Measurements from ENCODE around the gene MOV10.

MOV10 gene

GRCh38 chr1:112673592-112674439 lies 643 bp upstream of the MOV10 start:
- DNase-seq (ENCODE audit: extremely low read depth in 1 of 2, low read depth in 1 of 2), result no peak

DNA sequence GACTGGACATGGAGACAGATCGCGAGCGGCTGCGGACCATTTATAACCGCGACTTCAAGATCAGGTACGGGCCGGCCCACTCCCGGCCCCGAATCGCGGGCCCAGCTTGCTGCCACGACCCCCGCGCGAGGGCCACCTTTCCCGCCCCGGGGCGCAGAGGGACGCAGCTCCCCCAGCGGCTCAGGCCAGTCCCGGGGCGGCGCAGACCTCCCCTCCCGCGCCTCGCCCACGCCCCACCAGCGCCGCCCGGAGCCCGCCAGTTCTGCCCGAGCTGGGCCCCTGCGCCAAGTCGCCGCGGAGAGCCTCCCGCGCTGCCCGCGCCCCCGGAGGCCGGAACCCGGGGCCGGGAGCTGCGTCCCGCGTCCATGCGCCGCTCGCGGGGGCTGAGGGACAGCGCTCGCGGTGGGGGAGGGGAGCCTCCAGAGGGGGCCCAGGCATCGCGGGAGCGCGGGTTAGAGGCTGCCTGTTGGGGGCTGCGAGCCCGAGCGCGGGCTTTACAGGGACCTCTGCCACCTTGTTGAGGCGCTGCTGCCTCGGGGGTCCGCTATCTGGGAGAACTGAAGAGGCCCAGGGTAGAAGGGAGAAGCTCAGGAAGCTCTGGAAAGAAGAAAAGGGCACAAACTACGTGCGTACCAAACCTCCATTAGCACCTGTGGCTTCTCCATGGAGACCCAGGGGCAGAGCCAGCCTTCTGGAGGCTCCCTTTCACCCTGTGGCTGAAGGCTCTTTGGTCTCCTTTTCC lies 698 bp downstream of the MOV10 start:
- peak; percentile 8 to 17 for DNase-seq (ENCODE audit: extremely low read depth in 1 of 2, low read depth in 1 of 2)

DNA sequence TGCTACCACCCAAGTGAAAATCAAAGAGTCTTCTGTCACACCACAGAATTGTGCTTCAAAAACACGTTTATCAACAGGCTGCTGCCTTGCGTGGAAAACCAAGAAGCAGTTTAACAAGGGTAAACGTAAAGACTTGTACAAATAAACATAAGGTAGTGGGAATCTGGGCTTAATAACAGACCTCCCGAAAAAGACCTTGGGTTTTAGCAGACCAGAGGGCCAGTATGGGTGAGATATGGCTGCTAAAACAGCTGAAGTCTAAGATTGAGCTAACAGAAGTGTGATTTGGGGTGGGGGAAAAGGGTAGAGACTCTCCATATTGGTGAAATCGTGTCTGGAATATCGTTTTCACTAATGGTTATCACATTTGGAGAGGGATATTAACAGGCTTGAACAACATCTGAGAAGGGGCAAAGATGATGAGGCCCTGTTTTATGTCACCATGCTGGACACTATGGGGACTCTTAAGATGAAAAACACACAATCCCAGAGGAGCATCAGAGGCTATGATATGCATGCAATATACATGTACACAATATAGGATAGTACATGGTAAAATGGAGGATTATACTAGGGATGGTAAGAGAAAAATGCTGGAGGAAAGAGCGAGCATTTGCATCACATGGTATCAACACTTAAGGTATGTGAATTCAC lies 1.4 kb downstream of the MOV10 start:
- no peak for DNase-seq (ENCODE audit: extremely low read depth in 1 of 2, low read depth in 1 of 2)

GRCh38 chr1:112676543-112676942 lies 2.1 kb downstream of the MOV10 start:
- DNase-seq (ENCODE audit: extremely low read depth in 1 of 2, low read depth in 1 of 2), result no peak

DNA sequence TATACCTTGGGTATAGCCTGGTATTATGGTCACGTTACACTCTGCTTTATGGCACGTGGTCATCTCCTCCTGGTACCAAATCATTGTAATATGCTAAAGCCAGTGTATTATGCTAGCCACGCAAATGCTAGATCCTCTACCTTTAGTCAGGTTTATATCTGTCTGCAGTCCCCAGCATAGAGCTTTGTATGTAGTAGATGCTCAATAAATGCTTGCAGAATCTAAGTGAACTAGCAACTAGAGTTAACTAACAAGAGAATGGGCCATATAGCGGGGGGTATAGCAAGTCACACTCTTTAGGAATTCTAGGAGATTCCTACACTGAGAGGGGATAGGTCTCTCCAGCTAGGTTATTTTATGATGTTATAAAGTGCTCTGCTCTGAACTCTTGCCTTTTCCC lies 3.0 kb downstream of the MOV10 start:
- no peak for DNase-seq (ENCODE audit: extremely low read depth in 1 of 2, low read depth in 1 of 2)

- DNase-seq (ENCODE audit: extremely low read depth in 1 of 2, low read depth in 1 of 2), result no peak
These were observed 4.1 kb downstream of the MOV10 start for GRCh38 chr1:112678605-112679004.

DNA sequence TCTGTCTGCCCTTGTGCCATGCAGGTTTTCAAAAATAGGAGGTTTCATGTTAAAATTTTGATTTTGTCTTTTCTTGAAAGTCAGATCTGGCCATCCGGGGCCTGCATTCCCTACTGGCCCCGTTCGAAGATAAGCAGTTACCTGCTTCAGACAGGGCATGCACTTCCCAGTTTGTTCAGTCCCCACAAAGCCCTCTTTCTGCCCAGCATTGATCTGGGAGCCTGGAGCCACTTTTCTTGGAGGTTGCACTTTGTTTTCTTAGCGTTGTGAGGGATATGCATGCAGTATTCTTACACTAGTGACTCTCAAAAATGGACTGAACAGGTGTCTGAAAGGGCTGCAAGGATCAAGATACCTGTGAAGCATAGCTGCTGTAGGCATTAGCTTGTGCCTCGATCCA lies 11.5 kb downstream of the MOV10 start:
- no peak for DNase-seq (ENCODE audit: extremely low read depth in 1 of 2, low read depth in 1 of 2)

DNA sequence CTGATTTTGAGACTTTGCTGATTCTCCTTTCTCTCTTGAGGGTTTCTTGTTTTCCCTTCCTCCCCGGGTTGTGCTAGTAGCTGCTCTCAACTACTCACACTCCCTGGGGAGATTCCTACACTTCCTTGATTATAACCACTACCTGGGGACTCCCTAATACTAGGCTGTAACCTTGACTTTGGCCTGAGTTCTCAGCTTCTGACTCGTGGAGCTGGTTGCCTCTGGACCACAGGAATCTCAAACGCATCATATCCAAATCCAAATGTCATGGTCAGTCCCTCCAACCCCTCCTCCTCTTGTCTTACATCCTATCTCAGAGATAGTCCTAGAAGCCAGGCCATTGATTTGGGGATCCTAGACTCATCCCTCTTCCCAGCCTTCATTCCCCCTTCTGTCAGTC lies 12.0 kb downstream of the MOV10 start:
- DNase-seq (ENCODE audit: extremely low read depth in 1 of 2, low read depth in 1 of 2), result no peak

- no peak for DNase-seq (ENCODE audit: extremely low read depth in 1 of 2, low read depth in 1 of 2)
These were observed 12.4 kb downstream of the MOV10 start for GRCh38 chr1:112686835-112687234.

- no peak for DNase-seq (ENCODE audit: extremely low read depth in 1 of 2, low read depth in 1 of 2)
These were observed 12.9 kb downstream of the MOV10 start for GRCh38 chr1:112687361-112687760.

DNA sequence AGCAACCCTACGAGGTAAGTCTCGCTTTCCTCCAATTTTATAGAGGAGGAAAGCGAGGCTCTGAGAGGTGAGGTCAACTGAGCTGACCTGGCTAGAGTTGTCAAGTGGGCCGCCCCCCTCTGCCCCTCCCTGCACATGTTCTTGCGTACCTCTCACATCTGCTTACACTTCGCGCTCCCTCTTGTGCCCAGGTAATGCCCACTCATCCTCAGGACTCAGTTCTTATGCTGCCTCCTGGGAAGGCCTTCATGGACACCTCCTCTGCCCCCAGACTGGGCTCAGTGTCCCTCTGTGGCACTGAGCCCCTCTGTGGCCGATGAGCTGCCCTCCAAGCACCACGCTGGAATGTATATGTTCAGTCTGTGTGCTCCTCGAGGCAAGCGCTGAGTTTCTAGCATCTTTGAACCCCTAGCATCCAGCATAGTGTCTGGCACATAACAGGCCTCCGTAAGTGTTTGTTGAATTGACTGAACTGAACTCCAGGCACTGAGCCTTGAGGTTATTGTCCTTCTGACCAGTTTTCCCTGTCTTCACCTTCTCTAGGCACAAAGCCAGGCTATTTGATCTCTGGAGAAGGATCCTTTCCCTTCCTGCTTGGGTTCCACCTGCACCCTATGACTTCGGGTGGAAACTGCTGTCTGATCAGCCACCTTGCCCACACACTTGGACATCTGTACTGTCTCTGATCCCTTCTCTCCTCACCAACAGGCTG lies 13.5 kb downstream of the MOV10 start:
- no peak for DNase-seq (ENCODE audit: extremely low read depth in 1 of 2, low read depth in 1 of 2)

DNA sequence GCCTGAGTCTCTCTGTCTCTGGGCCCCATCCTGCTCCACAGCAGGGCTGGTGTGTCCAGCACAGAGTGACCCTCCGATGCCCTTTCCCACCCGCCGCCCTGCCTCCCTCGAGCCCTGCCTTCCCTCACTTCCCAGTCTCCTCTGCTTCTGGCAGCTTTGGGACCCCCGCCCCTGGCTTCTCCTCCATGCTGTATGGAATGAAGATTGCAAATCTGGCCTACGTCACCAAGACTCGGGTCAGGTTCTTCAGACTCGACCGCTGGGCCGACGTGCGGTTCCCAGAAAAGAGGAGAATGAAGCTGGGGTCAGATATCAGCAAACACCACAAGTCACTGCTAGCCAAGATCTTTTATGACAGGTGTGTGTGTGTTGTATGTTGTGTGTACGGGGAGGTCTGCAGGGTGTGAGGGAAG lies 14.3 kb downstream of the MOV10 start:
- no peak for DNase-seq (ENCODE audit: extremely low read depth in 1 of 2, low read depth in 1 of 2)

DNA sequence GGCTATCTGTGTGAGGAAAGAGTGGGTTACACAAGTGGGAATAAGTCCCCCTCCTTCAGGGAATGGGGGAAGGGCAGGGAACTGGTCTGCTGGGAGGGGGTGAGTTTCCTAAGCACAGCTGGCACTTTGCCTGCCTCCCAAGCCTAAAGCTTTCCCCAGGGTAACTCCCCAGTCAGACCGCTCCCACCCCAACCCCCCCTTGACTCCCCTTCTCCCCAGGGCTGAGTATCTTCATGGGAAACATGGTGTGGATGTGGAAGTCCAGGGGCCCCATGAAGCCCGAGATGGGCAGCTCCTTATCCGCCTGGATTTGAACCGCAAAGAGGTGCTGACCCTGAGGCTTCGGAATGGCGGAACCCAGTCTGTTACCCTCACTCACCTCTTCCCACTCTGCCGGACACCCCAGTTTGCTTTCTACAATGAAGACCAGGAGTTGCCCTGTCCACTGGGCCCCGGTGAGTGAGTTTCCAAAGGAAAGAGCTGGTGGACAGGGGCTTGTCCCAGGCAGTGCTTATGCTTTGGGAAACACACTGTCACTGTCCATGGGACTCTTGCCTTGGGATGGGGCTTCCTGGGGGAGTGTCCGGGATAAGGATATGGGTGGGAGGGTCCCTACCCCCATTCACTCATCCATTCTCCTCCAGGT lies 14.9 kb downstream of the MOV10 start:
- DNase-seq (ENCODE audit: extremely low read depth in 1 of 2, low read depth in 1 of 2), result no peak

DNA sequence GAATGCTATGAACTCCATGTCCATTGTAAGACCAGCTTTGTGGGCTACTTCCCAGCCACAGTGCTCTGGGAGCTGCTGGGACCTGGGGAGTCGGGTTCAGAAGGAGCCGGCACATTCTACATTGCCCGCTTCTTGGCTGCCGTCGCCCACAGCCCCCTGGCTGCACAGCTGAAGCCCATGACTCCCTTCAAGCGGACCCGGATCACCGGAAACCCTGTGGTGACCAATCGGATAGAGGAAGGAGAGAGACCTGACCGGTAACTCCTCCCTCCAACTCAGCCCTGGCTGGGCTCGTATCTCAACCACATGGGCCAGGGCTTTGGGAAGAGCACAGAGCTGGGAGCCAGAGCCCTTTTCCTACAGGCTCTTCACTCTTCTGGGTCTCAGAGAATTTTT lies 15.4 kb downstream of the MOV10 start:
- DNase-seq (ENCODE audit: extremely low read depth in 1 of 2, low read depth in 1 of 2), result no peak

- no peak for DNase-seq (ENCODE audit: extremely low read depth in 1 of 2, low read depth in 1 of 2)
These were observed 18.2 kb downstream of the MOV10 start for GRCh38 chr1:112692681-112693080.

DNA sequence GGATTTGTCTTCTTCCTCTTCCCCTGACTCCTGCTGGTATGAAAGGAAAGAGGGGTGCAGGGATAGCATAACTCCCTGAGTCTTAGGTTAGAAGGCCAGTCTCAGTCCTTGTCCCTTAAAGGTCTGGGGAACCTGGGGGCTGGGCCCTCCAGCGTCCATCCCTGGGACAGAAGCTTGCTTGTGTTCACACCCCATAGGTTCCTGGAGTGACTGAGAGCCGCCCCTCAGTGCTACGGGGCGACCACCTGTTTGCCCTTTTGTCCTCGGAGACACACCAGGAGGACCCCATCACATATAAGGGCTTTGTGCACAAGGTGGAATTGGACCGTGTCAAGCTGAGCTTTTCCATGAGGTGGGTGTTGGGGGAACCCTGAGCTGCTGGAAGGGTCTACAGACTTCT lies 19.4 kb downstream of the MOV10 start:
- DNase-seq (ENCODE audit: extremely low read depth in 1 of 2, low read depth in 1 of 2), result no peak

GRCh38 chr1:112694363-112694929 lies 20.0 kb downstream of the MOV10 start:
- DNase-seq (ENCODE audit: extremely low read depth in 1 of 2, low read depth in 1 of 2), result no peak

- DNase-seq (ENCODE audit: extremely low read depth in 1 of 2, low read depth in 1 of 2), result no peak
These were observed 20.8 kb downstream of the MOV10 start for GRCh38 chr1:112695276-112695675.

DNA sequence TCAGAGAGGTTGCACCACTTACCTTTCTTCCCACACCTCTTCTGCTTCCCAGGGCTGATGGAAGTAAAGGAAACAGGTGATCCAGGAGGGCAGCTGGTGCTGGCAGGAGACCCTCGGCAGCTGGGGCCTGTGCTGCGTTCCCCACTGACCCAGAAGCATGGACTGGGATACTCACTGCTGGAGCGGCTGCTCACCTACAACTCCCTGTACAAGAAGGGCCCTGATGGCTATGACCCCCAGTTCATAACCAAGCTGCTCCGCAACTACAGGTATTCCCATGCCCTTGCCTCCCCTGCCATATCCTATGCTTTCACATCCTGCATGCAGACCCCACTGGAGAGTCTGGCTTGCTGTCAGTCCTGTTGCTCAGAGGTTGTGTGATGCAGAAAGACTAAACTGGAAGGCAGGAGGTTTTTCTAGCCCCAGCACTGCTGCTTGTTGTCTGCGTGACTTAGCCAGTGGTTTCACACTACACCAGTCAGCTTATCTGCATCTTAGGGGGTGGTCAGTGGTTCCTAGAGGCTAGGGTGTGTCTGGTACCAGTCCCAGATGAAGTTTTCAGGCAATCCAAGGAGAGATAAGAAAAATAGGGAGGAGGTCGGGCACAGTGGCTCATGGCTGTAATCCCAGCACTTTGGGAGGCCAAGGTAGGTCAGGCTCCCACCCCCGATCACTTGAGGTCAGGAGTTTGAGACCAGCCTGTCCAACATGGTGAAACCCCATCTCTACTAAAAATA lies 22.3 kb downstream of the MOV10 start:
- DNase-seq (ENCODE audit: extremely low read depth in 1 of 2, low read depth in 1 of 2), result no peak

DNA sequence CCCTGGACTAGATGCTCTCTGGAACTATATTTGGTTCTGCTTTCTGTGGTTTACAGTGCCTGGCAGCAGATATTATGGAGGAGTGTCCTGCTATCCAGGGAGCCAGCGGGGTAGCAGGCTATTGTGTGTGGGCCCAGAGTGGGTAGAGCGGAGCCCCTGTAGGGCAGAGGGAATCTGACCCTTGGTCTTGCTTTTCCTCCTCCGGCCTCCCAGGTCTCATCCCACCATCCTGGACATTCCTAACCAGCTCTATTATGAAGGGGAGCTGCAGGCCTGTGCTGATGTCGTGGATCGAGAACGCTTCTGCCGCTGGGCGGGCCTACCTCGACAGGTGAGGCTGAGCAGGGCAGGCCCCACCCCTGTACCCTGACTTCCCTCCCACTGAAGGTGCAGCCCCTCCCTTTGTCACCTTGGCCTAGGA lies 23.3 kb downstream of the MOV10 start:
- no peak for DNase-seq (ENCODE audit: extremely low read depth in 1 of 2, low read depth in 1 of 2)
